Naive thymus-derived CD8-positive, alpha-beta T cell (primary cell): ENCODE data around the gene AIDA. TPM values are rescaled to one million over a fixed set of nuclear protein-coding genes. Genes with fewer than 3 reads are reported as not detected.

Source experiments
- polyA plus RNA-seq, 3 donors: library from polyadenylated mRNA; unstranded; fragments of 300-500 nt; fragmentation: Illumina TruSeq; gene quantifications; one replicate each; pipeline ENCODE4 v1.2.3, GENCODE V29; 2021
- total RNA-seq, 8 experiments: library from RNA in 2 of 8; stranded (reverse) in 2 of 8; gene quantifications; one replicate each; pipeline ENCODE4 v1.2.3 and lab custom pipeline; 2021 to 2026

The AIDA gene
- total and polyA plus RNA-seq, 5 experiments from 2014 or later, result 23.0 to 62.9 (median 25.1) TPM

Other genes starting within 250 kb of the AIDA start
- gene HHIPL2, start 164.4 kb downstream of the AIDA start, total RNA-seq, result under 1 TPM; 0.47 to 0.60 TPM
- not detected for gene HHIPL2, start 164.4 kb downstream of the AIDA start, polyA plus RNA-seq
- 10 to 100 TPM; 13.4 to 16.4 TPM for gene TAF1A, start 122.6 kb downstream of the AIDA start, total RNA-seq
- 1 to 10 TPM; 2.7 to 5.8 (median 5.5) TPM for gene TAF1A, start 122.6 kb downstream of the AIDA start, polyA plus RNA-seq
- 100 to 1,000 TPM; 102 to 103 TPM for gene MIA3, start 94.4 kb downstream of the AIDA start, total RNA-seq
- 10 to 100 TPM; 36.7 to 65.0 (median 52.9) TPM for gene MIA3, start 94.4 kb downstream of the AIDA start, polyA plus RNA-seq
- gene BROX, start 73 bp upstream of the AIDA start, total RNA-seq, result 10 to 100 TPM; 51.3 to 53.3 TPM
- 10 to 100 TPM in 1 of 3 donors, 1 to 10 TPM in 2; 8.6 to 10.2 (median 9.2) TPM for gene BROX, start 73 bp upstream of the AIDA start, polyA plus RNA-seq
- gene FAM177B, start 24.7 kb upstream of the AIDA start, total RNA-seq, result 1 to 10 TPM; 1.0 to 1.4 TPM
- gene FAM177B, start 24.7 kb upstream of the AIDA start, polyA plus RNA-seq, result not detected
- 1 to 10 TPM; 5.4 to 6.9 TPM for gene DISP1, start 102.5 kb upstream of the AIDA start, total RNA-seq
- gene DISP1, start 102.5 kb upstream of the AIDA start, polyA plus RNA-seq, result 1 to 10 TPM; 1.5 to 3.4 (median 2.7) TPM